NCI-H345 treated with DMSO at 0.1 percent for 48 hours (cell line): Measurements from ENCODE around the gene YBX1.

ENCODE experiments used
- DNase-seq: peaks from one replicate; lab custom pipeline; 2025; ENCODE audit not compliant: unreplicated experiment; lab: John Stamatoyannopoulos, UW

The YBX1 gene

GRCh38 chr1:42734201-42735035 lies 52.2 kb downstream of the YBX1 start:
- DNase-seq = no peak

DNA sequence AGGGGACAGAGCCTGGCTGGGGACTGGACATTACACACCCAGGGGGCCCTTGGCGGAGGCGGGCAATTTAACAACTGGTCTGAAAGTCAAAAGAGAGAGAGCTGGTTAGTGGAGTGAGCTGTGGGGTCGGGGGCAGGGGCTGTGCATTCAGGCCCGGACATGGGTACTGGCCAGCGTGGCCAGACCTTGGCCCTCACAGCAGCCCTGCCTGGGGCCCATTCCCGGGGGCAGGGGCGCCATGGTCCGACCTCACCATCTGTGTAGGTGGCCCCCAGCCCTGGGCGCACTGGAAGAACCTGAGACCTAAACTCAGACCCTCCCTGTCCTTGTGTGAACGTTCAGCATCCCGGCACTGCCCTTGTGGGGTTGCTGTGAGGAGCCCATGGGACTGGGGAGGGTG lies 52.8 kb downstream of the YBX1 start:
- no peak for DNase-seq

GRCh38 chr1:42735477-42736105 lies 53.4 kb downstream of the YBX1 start:
- no peak for DNase-seq

GRCh38 chr1:42736152-42736551 lies 53.9 kb downstream of the YBX1 start:
- DNase-seq = no peak

GRCh38 chr1:42736571-42737200 lies 54.5 kb downstream of the YBX1 start:
- DNase-seq = no peak

DNA sequence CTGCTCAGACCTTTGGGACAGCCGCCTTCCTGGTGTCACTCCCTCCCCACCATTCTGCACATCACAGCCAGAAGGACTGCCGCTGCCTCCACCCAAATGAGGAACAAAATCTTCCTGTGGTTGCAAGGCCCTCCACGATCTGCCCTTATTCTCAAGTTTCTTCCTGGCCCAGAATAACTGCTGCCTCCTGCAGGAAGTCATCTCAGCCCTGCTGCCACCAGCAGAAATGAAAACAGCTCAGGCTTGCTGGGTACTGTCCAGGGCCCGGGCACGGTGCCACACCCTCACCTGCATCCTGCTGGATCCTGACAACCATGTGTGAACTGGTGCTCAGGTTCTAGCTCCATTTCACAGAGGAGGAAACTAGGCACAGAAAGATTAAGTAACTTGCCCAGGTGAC lies 55.0 kb downstream of the YBX1 start:
- no peak for DNase-seq

DNA sequence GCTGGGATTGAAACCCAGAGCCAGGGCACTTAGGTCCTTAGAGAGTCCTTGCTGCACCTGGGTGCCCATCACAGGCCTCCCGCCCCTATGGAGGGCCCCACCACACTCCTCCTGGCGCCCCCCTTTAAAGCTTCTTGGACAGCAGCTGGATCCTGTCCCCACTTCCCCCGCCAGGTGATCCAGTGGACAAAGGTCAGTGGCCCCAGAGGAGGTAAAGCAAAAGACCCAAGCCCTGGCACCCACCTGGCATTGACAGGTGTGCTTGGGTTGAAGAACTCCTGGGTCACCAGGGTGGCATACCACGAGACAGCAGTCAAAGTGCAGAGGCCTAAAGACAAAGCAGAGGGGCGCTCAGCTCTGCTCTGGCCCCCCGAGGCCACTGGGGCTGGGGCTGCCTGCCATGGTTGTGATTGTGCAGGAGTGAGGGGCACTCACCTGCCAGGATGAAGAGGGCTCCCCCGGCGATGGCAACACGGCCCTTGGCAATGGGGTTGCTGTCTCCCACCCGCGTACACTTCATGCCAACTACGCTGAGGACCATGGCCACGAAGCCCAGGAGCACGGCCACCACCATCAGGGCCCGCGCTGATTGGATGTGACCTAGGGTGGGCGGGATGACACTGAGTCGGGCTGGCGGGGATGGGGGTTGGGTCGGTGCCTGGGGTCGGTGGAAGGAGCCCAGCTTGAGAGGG lies 55.9 kb downstream of the YBX1 start:
- DNase-seq = no peak

GRCh38 chr1:42738678-42739226 lies 56.5 kb downstream of the YBX1 start:
- DNase-seq = no peak

GRCh38 chr1:42739753-42740700 lies 57.8 kb downstream of the YBX1 start, which contains the start of gene CLDN19:
TSS of gene CLDN19 (minus strand) at chr1:42740236. CDS start at chr1:42740063, 173 bp downstream.
- DNase-seq = no peak

DNA sequence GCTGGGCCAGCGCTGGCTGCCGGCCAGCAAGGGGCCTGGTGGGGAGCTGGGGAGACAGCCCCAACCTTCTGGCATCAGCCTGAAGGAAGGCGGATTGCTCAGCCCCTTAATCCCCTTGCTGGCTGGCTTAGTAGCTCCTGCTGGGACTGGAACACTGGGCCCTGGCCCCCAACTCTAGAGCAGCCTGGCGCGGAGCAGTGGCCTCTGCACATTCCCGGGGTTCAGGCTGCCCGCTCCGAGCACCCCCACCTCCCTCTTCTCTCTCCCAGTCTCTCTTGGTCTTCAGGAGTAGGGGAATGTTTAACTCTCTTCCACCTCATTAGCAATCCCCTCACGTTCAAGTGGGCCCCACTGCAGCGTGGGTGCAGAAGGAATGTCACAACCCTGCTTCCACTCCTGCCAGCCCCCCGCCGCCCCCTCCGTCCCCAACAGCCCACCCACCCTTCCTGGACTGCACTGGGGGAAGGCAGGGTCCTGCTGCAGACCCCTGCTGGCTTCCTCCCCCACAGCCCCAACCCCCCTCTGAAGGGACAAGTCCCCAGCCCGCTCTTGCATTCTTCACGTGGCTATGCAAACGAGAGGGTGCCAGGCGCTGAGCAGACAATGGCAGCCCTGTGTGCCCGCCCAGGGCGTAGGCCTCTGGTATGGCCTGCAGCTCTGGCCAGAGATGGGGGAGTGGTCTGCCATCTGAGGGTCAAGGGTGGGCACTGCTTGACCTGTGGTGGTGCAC lies 58.8 kb downstream of the YBX1 start:
- no peak for DNase-seq

GRCh38 chr1:42741706-42742105 lies 59.5 kb downstream of the YBX1 start:
- no peak for DNase-seq

DNA sequence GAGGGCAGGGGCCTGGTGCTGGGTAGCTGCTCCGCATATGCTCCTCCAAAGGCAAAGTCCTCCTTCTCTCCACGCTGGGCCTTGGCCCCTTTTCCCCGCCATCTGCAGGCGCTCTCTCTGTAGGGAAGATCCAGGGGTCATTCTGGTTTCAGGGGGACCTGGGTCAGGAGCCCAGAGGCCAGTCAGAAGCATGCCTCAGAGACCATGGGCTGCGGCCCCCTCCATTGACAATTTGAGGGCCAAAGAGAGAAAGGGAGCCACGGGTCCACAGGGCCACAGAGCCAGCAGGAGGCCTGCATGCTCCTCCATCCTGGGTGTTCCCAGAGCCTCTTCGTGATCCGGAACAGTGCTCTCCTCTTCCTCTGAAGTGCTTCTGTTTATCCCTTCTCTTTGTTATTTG lies 59.9 kb downstream of the YBX1 start:
- DNase-seq = no peak

DNA sequence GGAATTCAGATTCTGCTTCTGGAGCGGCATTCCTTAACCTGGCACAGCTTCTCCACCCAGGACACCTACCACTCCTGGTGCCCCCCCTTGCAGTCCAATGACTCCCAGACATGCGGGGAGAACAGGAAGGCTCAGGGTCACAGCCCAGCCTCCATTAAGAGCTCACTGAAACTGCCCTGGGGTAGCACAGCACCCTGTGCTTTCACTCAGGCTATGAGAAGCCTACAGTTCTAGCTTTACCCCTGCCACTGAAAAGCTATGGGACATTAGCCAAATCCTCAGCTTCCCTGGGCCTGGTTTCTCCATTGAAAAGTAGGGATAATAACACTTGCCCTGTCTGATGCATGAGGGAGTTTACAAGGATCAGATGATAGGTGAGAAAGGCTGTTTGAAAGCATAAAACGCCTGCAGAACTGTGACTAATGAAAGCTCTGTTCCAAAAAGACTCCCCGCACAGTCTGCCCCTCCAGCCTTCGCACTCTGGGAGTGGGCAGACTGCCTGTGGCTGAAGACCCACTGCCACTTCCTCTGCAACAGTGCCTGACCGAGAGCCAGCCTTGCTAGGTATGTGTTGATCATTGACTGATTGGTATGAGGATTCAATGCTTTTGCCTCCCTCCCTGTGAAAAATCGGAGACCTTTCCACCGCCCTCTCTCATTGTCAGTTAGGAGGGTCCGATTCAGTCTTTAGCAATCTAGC lies 60.5 kb downstream of the YBX1 start:
- DNase-seq = no peak

DNA sequence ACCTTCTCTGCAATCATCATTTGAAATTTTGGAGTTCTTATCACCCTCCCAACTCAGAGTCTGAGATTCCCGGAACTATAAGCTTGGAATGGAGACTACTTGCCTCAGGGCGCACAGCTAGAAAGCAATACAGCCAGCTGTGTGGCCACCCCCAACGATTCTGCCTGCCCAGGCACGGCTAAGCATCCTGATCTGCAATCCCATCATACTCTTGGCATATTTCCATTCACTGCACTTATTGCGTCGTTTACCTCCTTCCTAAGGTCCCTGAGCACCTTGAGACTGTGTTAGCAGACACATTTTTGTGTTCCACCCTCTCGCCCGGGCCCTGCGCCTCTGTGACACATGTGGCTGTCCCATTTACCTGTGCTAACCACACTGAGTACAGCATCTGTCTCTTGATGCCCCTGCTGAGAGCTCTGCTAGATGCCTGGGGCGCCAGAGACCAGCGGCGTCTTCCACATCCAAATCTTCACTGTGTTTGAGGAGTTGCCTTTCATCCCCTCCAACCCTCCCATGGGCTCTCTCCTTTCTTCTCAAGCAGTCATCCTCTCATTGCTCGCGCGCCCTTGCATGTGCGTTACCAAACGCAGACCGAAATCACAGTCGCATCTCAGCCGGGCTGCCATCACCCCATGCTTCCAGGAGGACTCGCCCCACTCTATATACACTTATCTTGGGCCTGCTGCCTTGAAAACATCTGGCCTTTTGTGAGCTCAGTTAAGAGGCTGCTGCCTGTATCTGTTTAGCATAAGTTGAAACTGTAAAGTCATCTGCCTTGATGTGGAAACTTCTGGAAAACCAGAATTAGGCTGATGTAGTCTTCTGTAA lies 61.3 kb downstream of the YBX1 start:
- no peak for DNase-seq

GRCh38 chr1:42744148-42744413 lies 61.9 kb downstream of the YBX1 start:
- DNase-seq = no peak

DNA sequence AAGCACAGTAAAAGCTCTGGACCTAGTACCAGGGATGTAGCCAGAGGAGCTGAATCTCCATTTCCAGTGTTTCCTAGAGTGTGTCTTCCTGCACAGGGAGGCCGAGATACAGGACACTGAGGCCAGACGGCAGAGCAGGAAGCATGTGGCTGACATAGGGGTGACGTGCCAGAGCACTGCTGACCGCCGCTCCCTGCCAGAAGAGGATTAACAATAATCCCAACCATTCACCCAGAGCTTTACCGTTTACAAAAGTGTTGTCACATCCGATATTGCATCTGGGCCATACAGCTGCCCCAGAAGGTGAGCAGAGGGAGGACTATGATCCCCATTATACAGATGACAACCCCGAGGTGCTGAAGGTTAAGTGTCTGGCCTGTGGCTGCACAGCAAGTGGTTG lies 63.6 kb downstream of the YBX1 start:
- DNase-seq = no peak

DNA sequence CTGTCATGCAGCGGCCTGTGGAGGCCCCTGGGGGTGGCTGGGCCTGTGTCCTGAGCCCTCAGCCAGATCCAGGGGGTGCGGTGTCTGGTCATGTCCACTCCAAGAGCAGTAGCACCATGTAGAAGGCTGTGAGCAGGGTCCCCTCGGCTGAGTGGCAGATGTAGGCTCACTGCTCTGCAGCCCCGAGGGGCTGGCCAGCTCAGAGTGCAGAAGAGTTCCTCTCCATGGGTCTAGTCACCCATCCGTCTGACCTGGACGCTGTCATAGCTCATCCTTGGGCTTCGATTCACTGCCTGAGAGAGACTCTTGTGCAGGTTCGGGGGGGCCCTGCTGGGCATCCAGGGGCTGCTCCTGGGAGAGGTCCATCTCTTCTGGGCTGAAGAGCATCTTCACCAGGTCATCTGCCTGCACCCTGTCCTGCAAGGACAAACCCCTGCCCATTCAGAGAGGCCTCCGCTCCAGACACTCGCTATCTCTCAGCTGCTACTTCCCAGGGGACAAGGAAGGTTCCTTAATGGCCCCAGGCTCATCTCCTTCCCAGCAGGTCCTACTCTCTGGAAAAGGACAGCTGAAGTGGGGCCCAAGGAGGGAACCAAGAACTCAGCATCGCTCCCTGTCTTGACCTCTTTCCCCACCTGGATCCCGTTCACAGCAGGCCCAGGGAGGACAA lies 64.4 kb downstream of the YBX1 start:
- no peak for DNase-seq

GRCh38 chr1:42747125-42747524 lies 64.9 kb downstream of the YBX1 start:
- DNase-seq = peak; percentile 1
